GM12878 (cell line): ENCODE measurements around the gene COL5A3. TPM values are rescaled to one million over a fixed set of nuclear protein-coding genes. Genes with fewer than 3 reads are reported as not detected.

Experiments
- ATAC-seq: fragments of 200-7000 bp; cut with Tn5 transposase; 3 replicates; pipeline ENCODE4 v1.9.1; 2020; ENCODE audit warnings: mild to moderate bottlenecking, moderate library complexity
- BruUV-seq: library from RNA; stranded (reverse); fragments of 400-500 nt; replicated peaks from 2 replicates; lab custom pipeline; 2021; lab: Mats Ljungman, UMichigan
- CTCF ChIA-PET: fragments of 300-600 bp; sonication (Branson Sonifier 250); formaldehyde crosslinking; extraction: SDS; loops from one replicate; lab custom pipeline; 2021; ENCODE audit warnings: inconsistent platforms; lab: Yijun Ruan, JAX
- POLR2A ChIA-PET: fragments of 350-600 bp; formaldehyde crosslinking; extraction: SDS; loops from one replicate; lab custom pipeline; 2021; ENCODE audit warnings: inconsistent platforms; lab: Charles Lee
- RAD21 ChIA-PET: fragments of 300-600 bp; sonication (Branson Sonifier 250); formaldehyde crosslinking; loops from one replicate; lab custom pipeline; 2023; ENCODE audit warnings: antibody characterized with exemption; ENCODE audit not compliant: unreplicated experiment; lab: Charles Lee
- SMC1A ChIA-PET: fragments of 300-600 bp; sonication (Branson Sonifier 250); formaldehyde crosslinking; loops from one replicate; lab custom pipeline; 2023; ENCODE audit not compliant: unreplicated experiment, uncharacterized antibody; lab: Charles Lee
- DNase-seq: peaks from one replicate; pipeline ENCODE4 v3.0.0-alpha.2; 2011; ENCODE audit warnings: low read depth, low spot score
- FAIRE-seq: peaks from 3 replicates; lab custom pipeline; 2011; peaks lifted over from hg19 to GRCh38; lab: Jason Lieb, UNC
- H2AFZ ChIP-seq: 2 replicates; pipeline ENCODE4 v1.6.0; 2011; ENCODE audit warnings: low read depth, low read length, control low read depth; ENCODE audit not compliant: control insufficient read depth
- H3K27ac ChIP-seq: 2 replicates; pipeline ENCODE4 v1.5.1; 2011; ENCODE audit warnings: control low read depth; ENCODE audit not compliant: control insufficient read depth, insufficient read depth
- H3K27me3 ChIP-seq, 2 experiments: replicated peaks in 1 of 2; 2 replicates each; pipeline versions ENCODE4 v1.6.0 to v1.6.1; 2011; ENCODE audit warnings: low read length in 1 of 2; ENCODE audit not compliant: control insufficient read depth in 2 of 2, insufficient read depth in 2 of 2
- H3K36me3 ChIP-seq, 2 experiments: 2 replicates each; pipeline ENCODE4 v1.5.1; 2011; ENCODE audit warnings: low read length in 1 of 2; ENCODE audit not compliant: control insufficient read depth in 2 of 2, insufficient read depth in 2 of 2
- H3K4me1 ChIP-seq: 2 replicates; pipeline ENCODE4 v1.6.1; 2011; ENCODE audit warnings: mild to moderate bottlenecking, low read length, moderate library complexity, mixed read lengths; ENCODE audit not compliant: control insufficient read depth, insufficient read depth
- H3K4me2 ChIP-seq: 2 replicates; pipeline ENCODE4 v1.6.0; 2011; ENCODE audit warnings: control low read depth; ENCODE audit not compliant: control insufficient read depth, insufficient read depth
- H3K4me3 ChIP-seq: fragments of 200-600 bp; sonication (generic); 2 replicates; pipeline ENCODE4 v1.5.1; 2016
- H3K79me2 ChIP-seq: 2 replicates; pipeline ENCODE4 v1.6.0; 2011; ENCODE audit warnings: low read length; ENCODE audit not compliant: control insufficient read depth, insufficient read depth
- H3K9ac ChIP-seq: 2 replicates; pipeline ENCODE4 v1.8.0; 2011; ENCODE audit warnings: low read length, control low read depth, mixed read lengths; ENCODE audit not compliant: control insufficient read depth, insufficient read depth
- H3K9me3 ChIP-seq: replicated peaks from 3 replicates; pipeline ENCODE4 v1.5.1; 2011; ENCODE audit warnings: mild to moderate bottlenecking, low read length; ENCODE audit not compliant: control insufficient read depth, insufficient read depth
- H4K20me1 ChIP-seq: 2 replicates; pipeline ENCODE4 v1.6.0; 2011; ENCODE audit not compliant: control insufficient read depth, insufficient read depth
- CBX3 ChIP-seq: fragments of 200-600 bp; sonication (generic); IDR thresholded peaks from 2 replicates; pipeline ENCODE4 v1.6.1; 2016; ENCODE audit warnings: low read depth, borderline replicate concordance
- PAX5 ChIP-seq: IDR thresholded peaks from 2 replicates; pipeline ENCODE4 v1.6.1; 2011; ENCODE audit warnings: low read depth, low read length, borderline replicate concordance
- PML ChIP-seq: IDR thresholded peaks from 2 replicates; pipeline ENCODE4 v1.6.1; 2012; ENCODE audit warnings: low read length, inconsistent platforms
- RELB ChIP-seq: fragments of 450-650 bp; IDR thresholded peaks from 2 replicates; pipeline ENCODE4 v1.6.1; 2017; ENCODE audit warnings: low read depth, mild to moderate bottlenecking, moderate library complexity
- ZNF207 ChIP-seq: fragments of 450-650 bp; IDR thresholded peaks from 2 replicates; pipeline ENCODE4 v1.6.1; 2014; ENCODE audit warnings: antibody characterized with exemption, mild to moderate bottlenecking, borderline replicate concordance
- ZNF384 ChIP-seq: IDR thresholded peaks from 2 replicates; pipeline ENCODE4 v1.6.1; 2012; ENCODE audit warnings: low read depth, mild to moderate bottlenecking, low read length, improper control_type of control experiment, borderline replicate concordance
- WGBS: methylation state at CpG from one replicate; pipeline ENCODE4 v1.1.6; 2016; ENCODE audit warnings: low lambda C conversion rate; ENCODE audit not compliant: insufficient replicate concordance, insufficient coverage; ENCODE audit errors: missing lambda C conversion rate; 5-methylcytosine and 5-hydroxymethylcytosine counted together
- in situ Hi-C: fragments of 300-500 bp; cut with MboI; formaldehyde crosslinking; loops from 9 replicates; pipeline ENCODE4 v1.14.3; 2018; ENCODE audit warnings: mixed read lengths
- intact Hi-C: fragments of 100-400 bp; cut with micrococcal nuclease; formaldehyde crosslinking; loops from one replicate; pipeline ENCODE4 v1.14.2; 2022; ENCODE audit not compliant: unreplicated experiment
- polyA plus RNA-seq, 11 experiments: library from polyadenylated mRNA; depleted of rRNA in 4 of 11; unstranded in 6 of 11; stranded (reverse) in 5 of 11; fragments of >200 nt; fragmentation: Nextera tagmentation in 4 of 11; fragmentation: Illumina TruSeq in 1 of 11; extraction: Ambion mirVana in 4 of 11; extraction: Trizol in 1 of 11; gene quantifications; 1 replicate in 1 of 11; 2 replicates in 10 of 11; pipeline versions ENCODE4 v1.2.1 to v1.2.3, GENCODE V29; 2011 to 2016; ENCODE audit warnings: inconsistent platforms in 2 of 11, missing spikeins in 2 of 11, low read depth in 1 of 11
- total RNA-seq, 4 experiments: library from RNA; depleted of rRNA in 3 of 4; stranded (reverse); fragments of >200 nt in 3 of 4; fragmentation: Illumina TruSeq in 1 of 4; extraction: Trizol in 1 of 4; gene quantifications; 2 replicates each; pipeline versions ENCODE4 v1.2.1 to v1.2.3, GENCODE V29; 2013 to 2021

Gene COL5A3
- total and polyA plus RNA-seq, 10 of the 15 experiments (the other 5 are each of a cell fraction or from before 2014, with no cell fraction given), result under 0.01 to 8.3 (median 0.10) TPM; not detected in 2

- no peak overlapping the region for H3K4me2 ChIP-seq
- H3K27me3 ChIP-seq, result no peaks in the 10 kb centered on the region; a peak in 1 of 4 replicates
- no peak for FAIRE-seq
- ChIA-PET SMC1A (interaction anchor here (1.8 kb wide), 1 partner anchor 71 kb away, joined by 5 read pairs; no protein-coding TSS in a partner anchor), POLR2A (interaction anchor here (0.6 kb wide), 1 partner anchor 34 kb away, joined by 4 read pairs; no protein-coding TSS in a partner anchor), CTCF (interaction anchor here (0.7 kb wide), 1 partner anchor 338 kb away, joined by 3 read pairs; no protein-coding TSS in a partner anchor)
- no peaks in the 10 kb centered on the region for H3K4me1 ChIP-seq
- H3K9ac ChIP-seq, result no peak overlapping the region
- H3K79me2 ChIP-seq, result no peaks in the 10 kb centered on the region
- no peak for ATAC-seq
- H3K9me3 ChIP-seq, result no peaks in the 10 kb centered on the region
- no peak overlapping the region for H3K4me3 ChIP-seq
- no peak for DNase-seq
- in situ Hi-C loops, result no loop called here
- intact Hi-C loops, result no loop called here
- 10% methylated on average over 3 of the region's 3 CpGs for WGBS
- no peak overlapping the region for H2AFZ ChIP-seq
- TF ChIP-seq ZNF384 (no peak), PML (no peak), ZNF207 (no peak), CBX3 (no peak), PAX5 (no peak), RELB (no peak)
- TF ChIP-seq, all 136 proteins: peak for 0
- RAD21 ChIA-PET, result no interaction called here
- BruUV-seq, result no TSS peak
- no peaks in the 10 kb centered on the region for H4K20me1 ChIP-seq
- H3K27ac ChIP-seq, result no peak overlapping the region
- no peaks in the 10 kb centered on the region for H3K36me3 ChIP-seq
Measured at GRCh38 chr19:9956956-9957355, 53.3 kb downstream of the COL5A3 start.
